ENCODE results near the gene KCNE1. TPM values are rescaled to one million over a fixed set of nuclear protein-coding genes. Genes with fewer than 3 reads are reported as not detected.
A peak's percentile ranks its signal among the peaks of the same experiment; 100 is the strongest.
"Not testable (repeated sequence)": the region's sequence is repeated elsewhere in the genome, so short reads cannot be mapped to it uniquely, and the experiment has no call there.

The KCNE1 gene
- 1 to 10 TPM in 2 of 3 donors, under 1 TPM in 1; 0.33 to 3.4 (median 2.0) TPM for polyA plus RNA-seq

DNA sequence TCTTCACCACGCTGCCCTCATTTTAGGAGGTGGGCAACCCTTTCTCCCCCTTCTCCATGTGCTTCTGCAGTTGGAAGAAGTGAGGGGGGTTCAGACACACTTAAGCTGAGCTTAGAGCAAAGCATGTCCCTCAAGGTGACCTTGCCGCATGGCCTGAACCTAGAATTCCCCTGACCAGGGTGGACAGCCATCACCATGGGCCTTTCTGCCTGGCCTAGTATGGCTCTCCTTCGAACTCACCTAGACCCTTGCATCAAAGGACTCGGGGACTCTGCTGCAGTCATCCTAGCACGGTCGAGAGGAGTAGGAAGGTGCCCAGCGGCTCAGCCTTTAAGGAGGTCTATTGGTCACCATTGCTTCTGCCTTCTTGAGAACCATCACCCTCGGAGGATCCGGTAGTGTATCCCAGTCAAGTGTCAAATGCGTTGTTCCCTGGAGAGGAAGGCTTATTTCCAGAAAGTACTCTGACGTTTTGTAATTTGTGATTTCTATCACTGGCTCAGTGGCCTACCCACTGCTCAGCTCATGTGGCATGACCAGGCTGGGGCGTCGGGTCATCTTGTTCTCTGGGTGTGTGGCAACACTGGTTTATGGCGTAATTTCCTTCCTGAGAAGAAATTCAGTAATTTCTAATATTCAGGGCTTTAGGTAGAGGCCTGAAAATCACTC, at the start of gene KCNE1:
TSS of gene KCNE1 (minus strand) at position 424 of the 669 bp plus-strand sequence. CDS start 62,576 bp downstream, outside the sequence.
- WGBS, 3 donors: 62 to 92% (median 74%) methylated on average over 14 of the region's 14 CpGs
- H3K27ac ChIP-seq (ENCODE audit: low read depth, low read length): peak within 1 kb of the TSS; percentile 73

DNA sequence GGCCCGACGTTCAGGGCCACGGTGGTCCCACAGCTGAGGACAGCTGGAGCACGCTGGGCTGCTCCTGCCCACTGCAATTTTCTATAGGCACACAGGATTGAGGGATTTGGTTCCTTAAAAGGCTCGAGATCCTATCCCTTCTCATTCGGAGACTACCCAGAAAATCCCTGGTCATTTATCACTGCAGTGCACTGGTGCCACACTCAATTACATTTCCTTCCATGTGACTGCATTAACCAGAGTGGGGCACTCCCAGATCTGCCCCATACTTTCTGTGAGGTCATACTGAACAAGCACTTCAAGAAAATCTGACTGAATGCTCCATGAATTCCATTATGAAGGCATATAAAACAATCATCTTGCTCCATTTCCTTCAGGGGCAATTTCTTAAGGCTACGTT, 49.8 kb upstream of the KCNE1 start:
- H3K27ac ChIP-seq (ENCODE audit: low read depth, low read length): no peak overlapping the region
- WGBS, 3 donors: 85 to 89% (median 85%) methylated on average over 7 of the region's 7 CpGs

GRCh38 chr21:34560609-34561008, 48.6 kb upstream of the KCNE1 start:
- H3K27ac ChIP-seq (ENCODE audit: low read depth, low read length): no peak overlapping the region
- 0% methylated on average over 1 of the region's 1 CpG for WGBS, 3 donors

GRCh38 chr21:34560021-34560420, 48.0 kb upstream of the KCNE1 start:
- WGBS, 3 donors: 90 to 94% (median 91%) methylated on average over 5 of the region's 5 CpGs

GRCh38 chr21:34559089-34559631, 47.1 kb upstream of the KCNE1 start:
- no peak overlapping the region for H3K27ac ChIP-seq (ENCODE audit: low read depth, low read length)
- 75 to 88% (median 86%) methylated on average over 6 of the region's 6 CpGs for WGBS, 3 donors

More at GRCh38 chr21:34560021-34560420, 48.0 kb upstream of the KCNE1 start:
- no peak overlapping the region for H3K27ac ChIP-seq (ENCODE audit: low read depth, low read length)

GRCh38 chr21:34558166-34558565, 46.2 kb upstream of the KCNE1 start:
- no peak overlapping the region for H3K27ac ChIP-seq (ENCODE audit: low read depth, low read length)

GRCh38 chr21:34557261-34557660, 45.3 kb upstream of the KCNE1 start:
- H3K27ac ChIP-seq (ENCODE audit: low read depth, low read length): no peak overlapping the region
- WGBS, 3 donors: 79 to 90% (median 83%) methylated on average over 5 of the region's 5 CpGs

More at GRCh38 chr21:34558166-34558565, 46.2 kb upstream of the KCNE1 start:
- WGBS, 3 donors: 83 to 89% (median 88%) methylated on average over 5 of the region's 5 CpGs

DNA sequence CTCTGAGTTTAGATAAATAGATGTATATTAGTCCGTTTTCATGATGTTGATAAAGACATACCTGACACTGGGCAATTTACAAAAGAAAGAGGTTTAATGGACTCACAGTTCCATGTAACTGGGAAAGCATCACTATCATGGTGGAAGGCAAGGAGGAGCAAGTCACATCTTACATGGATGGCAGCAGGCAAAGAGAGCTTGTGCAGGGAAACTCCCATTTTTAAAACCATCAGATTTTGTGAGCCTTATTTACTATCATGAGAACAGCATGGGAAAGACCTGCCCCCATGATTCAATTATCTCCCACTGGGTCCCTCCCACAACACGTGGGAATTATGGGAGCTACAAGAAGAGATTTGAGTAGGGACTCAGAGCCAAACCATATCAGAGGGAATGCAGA, 42.7 kb upstream of the KCNE1 start:
- H3K27ac ChIP-seq (ENCODE audit: low read depth, low read length): not testable (repeated sequence)
- 87 to 97% (median 90%) methylated on average over 2 of the region's 2 CpGs for WGBS, 3 donors

DNA sequence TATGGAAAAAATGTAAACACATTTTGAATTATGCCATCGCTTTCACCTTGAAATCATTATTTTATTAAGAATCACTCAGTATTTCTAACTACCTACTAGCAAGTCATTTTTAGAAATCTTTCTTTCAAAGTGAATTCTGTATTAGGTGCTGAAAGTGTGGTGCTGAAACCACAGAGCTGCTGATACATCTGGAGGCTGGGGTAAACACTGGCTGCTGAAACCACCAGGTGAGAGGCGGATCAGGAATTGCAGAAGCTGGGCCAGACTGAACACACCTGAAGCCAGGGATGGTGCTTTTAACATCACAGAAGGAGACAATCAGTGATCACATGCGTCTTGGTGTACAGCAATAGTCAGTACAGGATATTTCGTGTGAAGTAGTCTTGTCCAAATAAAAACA, 42.2 kb upstream of the KCNE1 start:
- WGBS, 3 donors: 94 to 98% (median 96%) methylated on average over 4 of the region's 4 CpGs
- no peak overlapping the region for H3K27ac ChIP-seq (ENCODE audit: low read depth, low read length)

DNA sequence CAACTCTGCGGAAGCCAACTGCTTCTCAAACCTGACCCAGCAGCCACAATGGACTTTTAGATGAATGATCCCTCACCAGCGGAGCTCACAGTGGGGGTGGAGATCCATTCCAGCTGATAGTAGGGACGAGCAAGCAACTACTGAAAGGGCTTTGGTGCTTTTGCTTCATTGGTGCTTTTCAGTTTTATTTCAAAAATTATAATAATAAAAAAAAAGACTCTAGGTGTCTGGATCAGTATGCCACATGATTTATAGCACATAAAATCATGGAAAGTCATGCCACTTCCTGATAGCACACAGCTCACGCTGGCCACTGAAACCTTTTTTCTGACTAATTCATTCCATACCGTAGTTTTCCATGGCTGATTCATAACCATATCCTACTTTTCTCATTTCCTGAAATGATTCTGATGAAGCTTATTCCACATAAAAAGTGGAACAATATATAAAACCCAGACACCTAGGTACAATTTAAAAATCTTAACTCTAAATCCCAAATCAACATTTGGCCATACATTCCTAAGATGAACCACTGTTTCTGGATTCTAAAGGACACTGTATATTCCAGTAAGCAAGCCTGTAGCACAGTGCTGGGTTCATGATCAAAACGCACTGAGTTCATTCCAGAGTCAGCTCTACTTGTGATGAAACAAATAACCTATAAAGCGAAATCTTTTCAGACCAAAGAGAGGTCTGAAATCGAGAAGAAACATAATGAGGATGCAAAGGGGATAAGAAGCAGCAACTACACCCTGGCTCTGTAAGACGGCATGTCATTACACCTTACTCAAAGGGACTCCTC, 41.3 kb upstream of the KCNE1 start:
- no peak overlapping the region for H3K27ac ChIP-seq (ENCODE audit: low read depth, low read length)
- WGBS, 3 donors: 69 to 75% (median 74%) methylated on average over 9 of the region's 9 CpGs

DNA sequence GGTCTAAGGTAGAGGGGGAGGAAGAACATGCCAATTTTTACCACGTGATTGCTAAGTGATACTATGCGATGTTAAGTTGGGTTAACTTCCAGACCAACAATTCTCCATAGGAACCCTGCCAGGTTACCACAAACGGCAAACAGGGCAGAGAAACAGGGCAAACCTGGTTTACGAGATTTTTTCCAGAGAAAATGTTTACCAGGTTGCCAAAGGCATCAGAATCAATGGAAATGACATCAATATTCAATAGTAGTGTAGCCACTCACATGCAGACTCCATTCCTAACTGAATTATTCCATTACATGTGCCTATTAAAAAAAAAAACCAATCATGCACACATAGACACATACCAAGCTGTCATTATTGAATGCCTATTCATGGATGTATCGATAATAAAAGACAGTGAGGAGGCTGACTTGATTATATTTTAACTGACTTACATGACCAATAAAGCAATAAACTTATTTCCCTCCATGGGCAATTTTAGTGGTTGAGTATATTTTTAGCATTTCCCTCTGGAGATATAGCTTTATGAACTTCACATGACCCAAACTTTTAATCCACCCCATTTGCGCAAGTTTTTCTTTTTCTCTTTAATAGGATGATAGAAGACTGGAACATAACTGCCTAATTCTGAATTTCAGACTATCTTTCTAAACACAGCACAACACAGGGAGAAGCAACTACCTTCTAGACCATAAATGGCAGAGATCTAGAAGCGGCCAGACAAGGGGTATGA, 40.5 kb upstream of the KCNE1 start:
- WGBS, 3 donors: 62 to 88% (median 75%) methylated on average over 7 of the region's 7 CpGs
- no peak overlapping the region for H3K27ac ChIP-seq (ENCODE audit: low read depth, low read length)

DNA sequence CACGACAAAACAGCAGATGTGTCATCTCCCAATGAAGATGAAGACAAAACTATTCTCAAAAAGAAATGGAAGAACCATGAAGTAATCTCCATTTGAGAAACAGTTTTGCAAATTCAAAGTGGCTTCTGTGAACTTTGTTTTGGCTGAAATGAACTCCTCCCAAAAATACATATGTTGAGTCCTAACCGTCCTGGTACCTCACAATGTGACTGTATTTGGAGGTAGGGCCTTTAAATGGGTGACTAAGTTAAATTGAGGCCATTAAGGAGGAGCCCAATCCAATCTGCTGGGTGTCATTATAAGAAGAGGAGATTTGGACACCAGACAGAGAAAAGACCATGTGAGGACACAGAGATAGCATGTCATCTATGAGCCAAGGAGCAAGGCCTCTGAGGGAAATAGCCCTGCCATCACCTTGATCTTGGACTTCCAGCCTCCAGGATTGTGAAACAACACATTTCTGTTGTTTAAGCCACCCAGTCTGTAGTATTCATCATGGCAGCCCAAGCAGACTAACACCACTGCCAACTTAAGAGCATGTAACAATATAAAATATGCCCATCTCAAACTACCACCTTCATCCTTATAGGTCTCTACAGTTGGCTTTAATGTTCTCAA, 38.3 kb upstream of the KCNE1 start:
- WGBS, 3 donors: 66 to 100% (median 96%) methylated on average over 2 of the region's 2 CpGs
- no peak overlapping the region for H3K27ac ChIP-seq (ENCODE audit: low read depth, low read length)

- no peak overlapping the region for H3K27ac ChIP-seq (ENCODE audit: low read depth, low read length)
- WGBS, 3 donors: 84 to 91% (median 87%) methylated on average over 11 of the region's 11 CpGs
These were observed 36.9 kb upstream of the KCNE1 start for GRCh38 chr21:34548781-34549376.

GRCh38 chr21:34546542-34546941, 34.5 kb upstream of the KCNE1 start:
- no peak overlapping the region for H3K27ac ChIP-seq (ENCODE audit: low read depth, low read length)
- WGBS, 3 donors: 54 to 88% (median 70%) methylated on average over 6 of the region's 6 CpGs

- WGBS, 3 donors: 31 to 60% (median 40%) methylated on average over 10 of the region's 10 CpGs
- H3K27ac ChIP-seq (ENCODE audit: low read depth, low read length): no peak overlapping the region
These were observed 33.3 kb upstream of the KCNE1 start for GRCh38 chr21:34545079-34545884.

- WGBS, 3 donors: 68 to 91% (median 91%) methylated on average over 7 of the region's 7 CpGs
- no peak overlapping the region for H3K27ac ChIP-seq (ENCODE audit: low read depth, low read length)
These were observed 32.1 kb upstream of the KCNE1 start for GRCh38 chr21:34544032-34544496.

GRCh38 chr21:34543017-34543416, 31.0 kb upstream of the KCNE1 start:
- H3K27ac ChIP-seq (ENCODE audit: low read depth, low read length): no peak overlapping the region
- WGBS, 3 donors: 83 to 91% (median 91%) methylated on average over 3 of the region's 3 CpGs

All from adipose tissue (tissue), 3 donors.